ENCODE data around the gene MICALL2.

DNA sequence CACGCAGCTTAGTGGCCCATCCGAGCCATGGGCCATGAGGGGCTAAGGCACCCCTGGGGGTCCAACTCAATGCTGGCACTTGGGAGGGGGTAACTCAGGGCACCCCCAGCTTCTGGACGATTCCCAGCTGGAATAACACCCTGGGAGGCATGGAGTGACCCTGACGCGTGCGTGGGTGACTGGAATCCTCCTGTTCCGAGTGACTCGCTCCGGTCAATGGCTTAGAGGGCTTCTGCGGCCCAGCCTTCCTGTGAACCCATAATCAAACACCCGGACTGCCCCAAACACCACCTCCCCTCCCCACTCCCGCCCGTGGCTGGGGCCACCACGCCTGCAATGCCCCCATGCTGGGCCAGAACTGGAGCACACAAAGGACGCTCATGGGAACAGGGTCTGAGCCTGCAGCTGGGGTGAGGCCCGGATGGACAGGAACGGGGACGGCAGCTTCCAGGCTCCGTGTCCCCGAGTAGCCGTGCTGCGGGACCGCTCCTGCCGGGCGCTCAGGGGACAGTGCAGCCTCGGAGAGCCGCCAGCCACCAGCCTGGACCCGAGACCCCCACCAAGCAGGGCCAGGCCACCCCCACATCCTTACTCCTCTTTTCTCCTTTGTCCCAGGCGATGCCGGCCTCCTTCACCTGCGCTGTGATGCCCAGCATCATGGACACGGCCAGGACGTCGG lies 36.4 kb upstream of the MICALL2 start:
- no peak for TF ChIP-seq POLR2A (IDR thresholded peaks at IDR 0.05; ENCODE audit: extremely low read depth, insufficient read length)
- TF ChIP-seq, protein P1, sequence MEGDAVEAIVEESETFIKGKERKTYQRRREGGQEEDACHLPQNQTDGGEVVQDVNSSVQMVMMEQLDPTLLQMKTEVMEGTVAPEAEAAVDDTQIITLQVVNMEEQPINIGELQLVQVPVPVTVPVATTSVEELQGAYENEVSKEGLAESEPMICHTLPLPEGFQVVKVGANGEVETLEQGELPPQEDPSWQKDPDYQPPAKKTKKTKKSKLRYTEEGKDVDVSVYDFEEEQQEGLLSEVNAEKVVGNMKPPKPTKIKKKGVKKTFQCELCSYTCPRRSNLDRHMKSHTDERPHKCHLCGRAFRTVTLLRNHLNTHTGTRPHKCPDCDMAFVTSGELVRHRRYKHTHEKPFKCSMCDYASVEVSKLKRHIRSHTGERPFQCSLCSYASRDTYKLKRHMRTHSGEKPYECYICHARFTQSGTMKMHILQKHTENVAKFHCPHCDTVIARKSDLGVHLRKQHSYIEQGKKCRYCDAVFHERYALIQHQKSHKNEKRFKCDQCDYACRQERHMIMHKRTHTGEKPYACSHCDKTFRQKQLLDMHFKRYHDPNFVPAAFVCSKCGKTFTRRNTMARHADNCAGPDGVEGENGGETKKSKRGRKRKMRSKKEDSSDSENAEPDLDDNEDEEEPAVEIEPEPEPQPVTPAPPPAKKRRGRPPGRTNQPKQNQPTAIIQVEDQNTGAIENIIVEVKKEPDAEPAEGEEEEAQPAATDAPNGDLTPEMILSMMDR (IDR thresholded peaks at IDR 0.05; ENCODE audit: low read depth, low read length) = no peak

All from NB4 (cell line).